GM23338 (cell line): ENCODE results near the gene SLC44A4.

Experiments used
- CREB1 ChIP-seq: fragments of 250-450 bp; sonication (Bioruptor Pico); IDR thresholded peaks from 2 replicates; pipeline ENCODE4 v1.5.0; 2020; ENCODE audit warnings: low read depth, mild to moderate bottlenecking, moderate library complexity
- CTCF ChIP-seq, 2 experiments: fragments of 200-600 bp in 1 of 2; sonication (generic) in 1 of 2; conservative IDR thresholded peaks; 2 replicates each; pipeline versions ENCODE4 v1.5.1 to v1.6.1; 2016 to 2017; ENCODE audit warnings: antibody characterized with exemption in 2 of 2, low read depth in 2 of 2, mild to moderate bottlenecking in 2 of 2, moderate library complexity in 1 of 2
- ETS1 ChIP-seq: IDR thresholded peaks from 2 replicates; pipeline ENCODE4 v1.6.1; 2016; ENCODE audit warnings: antibody characterized with exemption
- EZH2 ChIP-seq: fragments of 200-600 bp; sonication (generic); IDR thresholded peaks from one replicate; pipeline ENCODE4 v1.8.0; 2017; ENCODE audit warnings: antibody characterized with exemption, mild to moderate bottlenecking, low read depth; ENCODE audit not compliant: unreplicated experiment
- EZH2phosphoT487 ChIP-seq: fragments of 200-600 bp; sonication (generic); IDR thresholded peaks from one replicate; pipeline ENCODE4 v1.8.1; 2018; ENCODE audit warnings: antibody characterized with exemption; ENCODE audit not compliant: unreplicated experiment
- JUNB ChIP-seq: IDR thresholded peaks from one replicate; pipeline ENCODE4 v1.6.1; 2016; ENCODE audit warnings: antibody characterized with exemption; ENCODE audit not compliant: unreplicated experiment
- NANOG ChIP-seq: IDR thresholded peaks from 2 replicates; pipeline ENCODE4 v1.6.1; 2016; ENCODE audit warnings: antibody characterized with exemption, borderline replicate concordance
- POLR2AphosphoS5 ChIP-seq: IDR thresholded peaks from 2 replicates; pipeline ENCODE4 v1.6.1; 2016; ENCODE audit warnings: antibody characterized with exemption, low read depth
- REST ChIP-seq: IDR thresholded peaks from one replicate; pipeline ENCODE4 v1.6.1; 2018; ENCODE audit warnings: antibody characterized with exemption; ENCODE audit not compliant: unreplicated experiment
- ZNF114 ChIP-seq: fragments of 250-450 bp; sonication (Bioruptor Pico); IDR thresholded peaks from 2 replicates; pipeline ENCODE4 v1.5.0; 2020; ENCODE audit warnings: mild to moderate bottlenecking, moderate library complexity
- ZNF331 ChIP-seq: fragments of 250-450 bp; sonication (Bioruptor Pico); IDR thresholded peaks from 2 replicates; pipeline ENCODE4 v1.5.0; 2020; ENCODE audit warnings: low read depth, mild to moderate bottlenecking, moderate library complexity

- TF ChIP-seq CTCF (conservative IDR thresholded peaks at IDR 0.05; ENCODE audit: low read depth in 2 of 2) = no peak
- TF ChIP-seq CREB1 (CRISPR knock-in tag) = no peak
- no peak for TF ChIP-seq ETS1
- TF ChIP-seq REST = no peak
- no peak for TF ChIP-seq EZH2phosphoT487
- no peak for TF ChIP-seq JUNB
- TF ChIP-seq NANOG = no peak
- TF ChIP-seq POLR2AphosphoS5 = no peak
- no peak for TF ChIP-seq EZH2
- TF ChIP-seq ZNF331 (CRISPR knock-in tag) = no peak
- no peak for TF ChIP-seq ZNF114
Measured at GRCh38 chr6:31899215-31899614, 20.4 kb upstream of the SLC44A4 start.
